Common myeloid progenitor, CD34-positive (primary cell): ENCODE results near the gene FSTL5.

Experiments used
- CTCF ChIA-PET: fragments of 350-600 bp; sonication (Branson Sonifier 250); formaldehyde crosslinking; loops from one replicate; lab custom pipeline; 2021; ENCODE audit warnings: antibody characterized with exemption; lab: Charles Lee
- POLR2A ChIA-PET: fragments of 350-600 bp; sonication (Branson Sonifier 250); formaldehyde crosslinking; loops from one replicate; lab custom pipeline; 2021; ENCODE audit warnings: antibody characterized with exemption; lab: Charles Lee
- DNase-seq, 3 donors: peaks; one replicate each; pipeline versions ENCODE4 v3.0.0 to v3.0.0-alpha.2; 2013
- H3K27ac ChIP-seq, 2 experiments: 1 replicate in 1 of 2; 2 replicates in 1 of 2; pipeline ENCODE4 v1.7.0; 2013; ENCODE audit warnings: inconsistent platforms in 2 of 2, low read length in 2 of 2, mild to moderate bottlenecking in 2 of 2, low read depth in 1 of 2, moderate library complexity in 1 of 2; ENCODE audit not compliant: severe bottlenecking in 2 of 2, insufficient read depth in 1 of 2, poor library complexity in 1 of 2
- H3K27me3 ChIP-seq, 5 experiments: replicated peaks in 2 of 5; 1 replicate in 3 of 5; 2 replicates in 2 of 5; pipeline versions ENCODE4 v1.6.1 to v1.7.0; 2013; ENCODE audit warnings: low read length in 4 of 5, mild to moderate bottlenecking in 2 of 5, moderate library complexity in 2 of 5, inconsistent platforms in 1 of 5; ENCODE audit not compliant: insufficient read depth in 5 of 5, control insufficient read depth in 4 of 5
- H3K36me3 ChIP-seq, 4 experiments: 1 replicate in 2 of 4; 2 replicates in 2 of 4; pipeline versions ENCODE4 v1.6.1 to v1.7.0; 2013; ENCODE audit warnings: low read length in 3 of 4, control low read depth in 1 of 4, mild to moderate bottlenecking in 1 of 4; ENCODE audit not compliant: control insufficient read depth in 4 of 4, insufficient read depth in 4 of 4
- H3K4me1 ChIP-seq, 4 experiments: 1 replicate in 3 of 4; 2 replicates in 1 of 4; pipeline versions ENCODE4 v1.6.1 to v1.7.1; 2013; ENCODE audit warnings: low read length in 3 of 4, mild to moderate bottlenecking in 3 of 4, control low read depth in 1 of 4, inconsistent platforms in 1 of 4, moderate library complexity in 1 of 4; ENCODE audit not compliant: control insufficient read depth in 4 of 4, insufficient read depth in 4 of 4; ENCODE audit errors: control extremely low read depth in 1 of 4
- H3K4me3 ChIP-seq, 7 experiments: 1 replicate in 4 of 7; 2 replicates in 3 of 7; pipeline versions ENCODE4 v1.5.1 to v1.7.0; 2013; ENCODE audit warnings: mild to moderate bottlenecking in 7 of 7, low read length in 6 of 7, moderate library complexity in 6 of 7, inconsistent platforms in 2 of 7, low read depth in 2 of 7, control low read depth in 1 of 7; ENCODE audit not compliant: insufficient read depth in 4 of 7, control insufficient read depth in 1 of 7; ENCODE audit errors: extremely low read depth in 1 of 7
- H3K9me3 ChIP-seq, 5 experiments: 1 replicate in 4 of 5; 2 replicates in 1 of 5; pipeline versions ENCODE4 v1.6.1 to v1.7.1; 2013; ENCODE audit warnings: low read length in 4 of 5, mild to moderate bottlenecking in 2 of 5, inconsistent platforms in 1 of 5, low read depth in 1 of 5, moderate library complexity in 1 of 5; ENCODE audit not compliant: control insufficient read depth in 4 of 5, insufficient read depth in 2 of 5; ENCODE audit errors: control extremely low read depth in 1 of 5
- WGBS: methylation state at CpG from one replicate; pipeline ENCODE4 v1.1.5; 2013; ENCODE audit not compliant: insufficient coverage; 5-methylcytosine and 5-hydroxymethylcytosine counted together

FSTL5 gene

DNA sequence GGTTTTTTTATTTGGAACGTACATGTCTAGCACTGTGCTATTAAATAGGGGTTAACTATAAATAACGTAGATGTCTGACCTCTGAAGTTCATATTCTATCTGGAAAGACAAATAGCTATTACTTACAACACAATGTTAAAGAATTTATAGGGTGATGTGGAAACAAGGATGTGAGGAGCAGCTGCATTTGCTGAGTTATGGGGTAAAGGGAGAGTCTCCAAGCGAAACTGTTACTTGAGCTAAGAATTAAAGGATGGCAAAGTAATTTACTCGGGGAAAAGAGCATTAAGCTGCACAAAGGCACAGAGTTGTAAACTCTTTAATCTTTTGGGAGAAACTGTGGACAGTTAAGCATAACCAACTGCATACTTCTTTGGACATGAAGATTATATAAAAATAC, 117.7 kb downstream of the FSTL5 start:
- no peak for DNase-seq
- Histone ChIP-seq H3K36me3 (no peaks in the 10 kb centered on the region), H3K4me3 (no peak overlapping the region), H3K27me3 (no peaks in the 10 kb centered on the region), H3K9me3 (no peaks in the 10 kb centered on the region), H3K27ac (no peak overlapping the region), H3K4me1 (no peaks in the 10 kb centered on the region)
- ChIA-PET CTCF (no interaction called here), POLR2A (no interaction called here)
- 86% methylated on average over 1 of the region's 4 CpGs for WGBS

- ChIA-PET POLR2A (no interaction called here), CTCF (no interaction called here)
- Histone ChIP-seq H3K9me3 (no peaks in the 10 kb centered on the region), H3K4me3 (no peak overlapping the region), H3K4me1 (no peaks in the 10 kb centered on the region), H3K36me3 (no peaks in the 10 kb centered on the region), H3K27ac (no peak overlapping the region), H3K27me3 (no peaks in the 10 kb centered on the region)
- no CpG with 5 or more reads among the region's 3 CpGs for WGBS
- DNase-seq = no peak
These were observed 125.7 kb downstream of the FSTL5 start for GRCh38 chr4:162038112-162038511.

DNA sequence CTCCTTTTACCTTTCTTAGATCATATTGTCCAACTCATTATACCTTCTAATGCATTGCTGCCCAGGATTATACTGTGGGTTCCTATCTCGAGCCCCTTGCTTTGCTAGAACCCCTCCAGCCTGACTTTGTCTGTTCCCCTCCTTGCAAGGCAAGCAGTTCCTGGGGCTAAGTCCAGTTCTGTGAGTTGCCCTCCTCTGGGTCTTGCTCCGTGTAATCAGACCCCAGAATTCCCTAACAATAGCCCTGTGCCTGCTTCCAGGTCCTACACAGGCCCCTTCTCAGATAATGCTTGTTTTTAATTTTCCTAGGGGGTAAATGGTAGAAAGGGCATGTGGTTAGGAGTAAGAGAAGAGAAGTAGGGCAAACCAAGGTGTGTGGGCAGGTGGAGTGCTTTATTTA, 145.9 kb downstream of the FSTL5 start:
- WGBS = 80% methylated on average over 2 of the region's 2 CpGs
- ChIA-PET CTCF (no interaction called here), POLR2A (no interaction called here)
- no peak overlapping the region for H3K27ac ChIP-seq
- H3K4me1 ChIP-seq = no peaks in the 10 kb centered on the region
- no peaks in the 10 kb centered on the region for H3K27me3 ChIP-seq
- H3K4me3 ChIP-seq = no peak overlapping the region
- no peaks in the 10 kb centered on the region for H3K9me3 ChIP-seq
- no peak for DNase-seq
- H3K36me3 ChIP-seq = no peaks in the 10 kb centered on the region

GRCh38 chr4:162016991-162017390, 146.8 kb downstream of the FSTL5 start:
- POLR2A ChIA-PET = no interaction called here
- Histone ChIP-seq H3K4me1 (no peaks in the 10 kb centered on the region), H3K9me3 (no peaks in the 10 kb centered on the region), H3K36me3 (no peaks in the 10 kb centered on the region), H3K27ac (no peak overlapping the region), H3K4me3 (no peak overlapping the region), H3K27me3 (no peaks in the 10 kb centered on the region)
- DNase-seq = no peak
- CTCF ChIA-PET = no interaction called here
- 100% methylated on average over 2 of the region's 2 CpGs for WGBS

- ChIA-PET CTCF (no interaction called here), POLR2A (no interaction called here)
- no peaks in the 10 kb centered on the region for H3K4me1 ChIP-seq
- H3K27me3 ChIP-seq = no peaks in the 10 kb centered on the region
- no peaks in the 10 kb centered on the region for H3K36me3 ChIP-seq
- H3K9me3 ChIP-seq = no peaks in the 10 kb centered on the region
- H3K27ac ChIP-seq = no peak overlapping the region
- no peak for DNase-seq
- no peak overlapping the region for H3K4me3 ChIP-seq
- no CpG with 5 or more reads among the region's 1 CpG for WGBS
These were observed 147.6 kb downstream of the FSTL5 start for GRCh38 chr4:162016219-162016618.

DNA sequence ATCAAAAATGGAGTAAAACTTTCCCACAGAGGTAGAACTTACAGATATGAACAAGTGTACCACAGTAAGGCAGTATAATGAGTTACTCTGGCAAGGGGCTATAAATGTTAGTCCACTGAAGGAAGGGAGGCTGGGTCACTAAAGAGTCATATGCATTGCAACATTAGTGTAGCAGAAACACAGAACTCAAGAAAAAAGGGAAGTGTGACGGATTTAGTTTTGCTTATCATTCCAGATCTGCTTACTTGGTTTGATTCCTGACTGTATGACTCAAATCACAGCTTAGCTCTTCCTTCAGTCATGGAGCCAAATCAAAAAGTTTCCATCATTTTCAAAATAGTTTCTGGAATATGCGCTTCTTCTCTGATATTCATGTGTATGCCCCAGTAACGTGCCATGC, 148.7 kb downstream of the FSTL5 start:
- ChIA-PET POLR2A (no interaction called here), CTCF (no interaction called here)
- H3K27me3 ChIP-seq = no peaks in the 10 kb centered on the region
- WGBS = 0% methylated on average over 1 of the region's 3 CpGs
- no peak overlapping the region for H3K27ac ChIP-seq
- no peaks in the 10 kb centered on the region for H3K4me1 ChIP-seq
- H3K4me3 ChIP-seq = no peak overlapping the region
- no peaks in the 10 kb centered on the region for H3K9me3 ChIP-seq
- H3K36me3 ChIP-seq = no peaks in the 10 kb centered on the region
- DNase-seq = peak in 2 of 3 donors; percentile 0 to 1

GRCh38 chr4:162011089-162011488, 152.7 kb downstream of the FSTL5 start:
- Histone ChIP-seq H3K4me1 (no peaks in the 10 kb centered on the region), H3K4me3 (no peak overlapping the region), H3K36me3 (no peaks in the 10 kb centered on the region), H3K27ac (no peak overlapping the region), H3K27me3 (no peaks in the 10 kb centered on the region), H3K9me3 (no peaks in the 10 kb centered on the region)
- ChIA-PET CTCF (no interaction called here), POLR2A (no interaction called here)
- 100% methylated on average over 1 of the region's 2 CpGs for WGBS
- DNase-seq = no peak
